Sciatic nerve (tissue), 2 donors: ENCODE results near the gene SYT7. TPM values are rescaled to one million over a fixed set of nuclear protein-coding genes. Genes with fewer than 3 reads are reported as not detected.

ENCODE experiments used
- ATAC-seq: fragments of 200-7000 bp; cut with Tn5 transposase; one replicate; pipeline ENCODE4 v1.9.1; 2020; ENCODE audit warnings: mild to moderate bottlenecking, moderate library complexity
- DNase-seq: peaks from one replicate; pipeline ENCODE4 v3.0.0-alpha.2; 2020; ENCODE audit warnings: low spot score
- intact Hi-C: fragments of 100-400 bp; cut with DNase I; formaldehyde crosslinking; loops from one replicate; pipeline ENCODE4 v1.14.2; 2022
- total RNA-seq: library from RNA; stranded (reverse); fragmentation: NEBNext Ultra II Directional; extraction: Animal tissue kit (Norgen Biotek cat#: 25700); gene quantifications from one replicate; pipeline ENCODE4 v1.2.1, GENCODE V29; 2021
- donor health status: DM: no; HTN: no; CAD: no.
- donor health status: DM: no; HTN: no; CAD: no.

The SYT7 gene
- total RNA-seq, 1 donor from 2014 or later = 3.7 TPM

- DNase-seq = peak; percentile 75
- intact Hi-C loops = no loop called here
- ATAC-seq = peak; percentile 63
These were observed 7.3 kb upstream of the SYT7 start for GRCh38 chr11:61587951-61588727.

GRCh38 chr11:61587541-61587941 is 6.7 kb upstream of the SYT7 start:
- intact Hi-C loops = no loop called here
- ATAC-seq (peak; percentile 76), DNase-seq (no peak)

- intact Hi-C loops = no loop called here
- no peak for ATAC-seq
- no peak for DNase-seq
These were observed 6.0 kb upstream of the SYT7 start for GRCh38 chr11:61586792-61587430.

GRCh38 chr11:61585115-61585514 is 4.2 kb upstream of the SYT7 start:
- ATAC-seq = no peak
- intact Hi-C loops = no loop called here
- no peak for DNase-seq

GRCh38 chr11:61581931-61582330 is 1.1 kb upstream of the SYT7 start:
- intact Hi-C loops = no loop called here
- no peak for DNase-seq
- ATAC-seq = no peak

- intact Hi-C loops = no loop called here
- ATAC-seq (no peak), DNase-seq (no peak)
These were observed 496 bp downstream of the SYT7 start for GRCh38 chr11:61580271-61580888.

GRCh38 chr11:61579676-61580270 is 1.1 kb downstream of the SYT7 start:
- DNase-seq = no peak
- no peak for ATAC-seq
- intact Hi-C loops = no loop called here

- no peak for ATAC-seq
- intact Hi-C loops = no loop called here
- DNase-seq = no peak
These were observed 1.8 kb downstream of the SYT7 start for GRCh38 chr11:61578819-61579675.

GRCh38 chr11:61577383-61578118 is 3.3 kb downstream of the SYT7 start:
- ATAC-seq (no peak), DNase-seq (no peak)
- intact Hi-C loops = no loop called here

- no peak for DNase-seq
- intact Hi-C loops = no loop called here
- ATAC-seq = no peak
These were observed 4.7 kb downstream of the SYT7 start for GRCh38 chr11:61575886-61576861.

GRCh38 chr11:61574611-61575010 is 6.3 kb downstream of the SYT7 start:
- intact Hi-C loops = no loop called here
- DNase-seq (no peak), ATAC-seq (no peak)

- ATAC-seq = no peak
- DNase-seq = no peak
- intact Hi-C loops = no loop called here
These were observed 8.0 kb downstream of the SYT7 start for GRCh38 chr11:61572913-61573312.

GRCh38 chr11:61571869-61572268 is 9.0 kb downstream of the SYT7 start:
- intact Hi-C loops = no loop called here
- ATAC-seq = no peak
- no peak for DNase-seq

- ATAC-seq (no peak), DNase-seq (no peak)
- intact Hi-C loops = no loop called here
These were observed 9.5 kb downstream of the SYT7 start for GRCh38 chr11:61571337-61571736.

- intact Hi-C loops = no loop called here
- DNase-seq = no peak
- no peak for ATAC-seq
These were observed 11.2 kb downstream of the SYT7 start for GRCh38 chr11:61569701-61570100.

- ATAC-seq (no peak), DNase-seq (no peak)
- intact Hi-C loops = no loop called here
These were observed 11.9 kb downstream of the SYT7 start for GRCh38 chr11:61569018-61569417.

- peak; percentile 89 for DNase-seq
- intact Hi-C loops = no loop called here
- ATAC-seq = peak; percentile 84
These were observed 13.4 kb downstream of the SYT7 start for GRCh38 chr11:61567286-61568061.
